Measurements from ENCODE around the gene CDC40.
A peak's percentile ranks its signal among the peaks of the same experiment; 100 is the strongest.
"Not testable (repeated sequence)": the region's sequence is repeated elsewhere in the genome, so short reads cannot be mapped to it uniquely, and the experiment has no call there.

CDC40 gene

DNA sequence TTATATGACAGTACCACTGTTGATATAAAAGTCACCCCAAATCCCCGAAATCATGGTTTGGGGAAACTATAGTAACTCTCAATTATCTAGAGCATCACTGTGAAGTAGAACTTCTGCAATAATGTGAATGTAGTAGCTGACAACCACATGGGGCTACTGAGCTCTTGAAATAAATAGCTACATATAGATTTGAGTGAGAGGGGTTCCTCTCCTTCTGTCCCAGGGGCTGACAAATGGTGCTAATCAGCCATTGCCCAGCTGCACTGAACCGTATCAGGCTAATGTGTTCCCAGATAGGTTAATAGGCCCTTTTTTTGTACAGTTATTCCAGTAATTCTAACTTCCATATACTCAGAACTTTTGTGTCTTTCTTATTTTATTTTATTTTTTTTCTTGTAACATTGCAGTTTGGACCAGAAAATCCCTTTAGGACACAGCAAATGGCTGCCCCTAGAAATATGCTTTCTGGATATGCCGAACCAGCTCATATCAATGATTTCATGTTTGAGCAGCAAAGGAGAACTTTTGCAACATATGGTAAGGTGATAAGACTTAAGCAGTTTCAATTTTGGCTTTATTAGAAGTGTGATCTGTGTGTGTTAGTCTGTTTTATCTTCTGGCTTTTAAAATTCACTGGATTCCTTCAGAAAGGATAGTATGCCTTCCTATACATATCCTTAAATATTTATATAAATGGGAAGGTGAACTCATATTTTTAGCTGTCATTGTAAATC lies 21.1 kb downstream of the CDC40 start:
- peak; percentile 71 for DNase-seq

GRCh38 chr6:110207652-110208051 lies 27.4 kb downstream of the CDC40 start:
- DNase-seq: no peak

DNA sequence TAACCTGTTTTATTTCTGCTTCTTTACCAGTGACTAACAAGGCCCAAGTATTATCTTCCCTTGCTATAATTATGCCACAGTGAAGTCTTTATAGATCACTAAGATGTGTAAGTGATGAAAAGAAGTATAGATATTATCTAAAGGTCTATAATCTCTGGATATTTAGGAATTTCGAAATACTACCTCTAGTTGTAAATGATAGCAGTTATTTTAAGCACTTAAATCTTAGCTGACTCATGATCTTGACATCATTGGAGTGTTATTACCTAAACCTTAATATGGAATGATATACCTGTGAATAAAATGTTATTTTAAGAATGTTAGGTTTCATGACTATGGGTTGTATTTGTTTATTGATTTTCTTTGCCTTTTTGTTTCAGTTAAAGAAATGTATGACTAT lies 31.5 kb downstream of the CDC40 start:
- DNase-seq: no peak

DNA sequence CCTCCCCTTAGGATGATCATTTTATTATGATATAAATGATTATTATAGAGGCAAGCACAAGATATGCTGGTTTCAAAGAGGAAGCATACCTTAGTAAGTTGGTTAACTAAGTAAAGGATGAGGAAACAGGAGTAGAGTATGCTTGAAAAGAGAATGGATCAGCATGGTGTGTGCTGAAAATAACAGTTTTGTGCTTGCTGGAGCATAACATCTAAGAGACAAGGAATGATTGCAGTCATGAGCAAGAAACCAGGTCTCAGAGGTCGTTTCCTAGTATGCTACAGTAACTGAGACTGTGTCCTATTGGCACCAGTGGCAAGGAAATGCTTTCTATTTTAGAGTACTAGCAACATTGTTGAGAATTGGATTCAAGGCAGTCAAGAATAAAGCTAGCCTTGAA lies 34.1 kb downstream of the CDC40 start:
- DNase-seq: no peak

- no peak for DNase-seq
Observed at GRCh38 chr6:110216140-110216539, 35.9 kb downstream of the CDC40 start.

DNA sequence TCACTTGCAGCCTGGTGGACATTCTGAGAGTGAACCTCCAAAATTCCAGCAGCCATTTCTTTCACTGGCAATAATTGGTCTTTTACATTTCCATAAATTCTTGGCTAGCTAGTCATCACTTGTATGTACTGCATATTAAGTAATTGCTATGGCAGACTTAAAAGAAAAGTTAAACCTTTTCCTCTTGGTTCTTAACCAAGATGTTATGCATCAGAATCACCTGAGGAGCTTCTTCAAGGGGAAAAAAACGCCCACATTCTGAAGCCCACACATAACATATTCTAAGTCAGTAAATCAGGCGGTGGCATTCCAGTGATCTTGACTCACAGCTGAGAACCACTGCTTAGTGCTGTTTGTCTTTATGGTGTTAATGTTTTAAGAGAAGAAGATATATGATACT lies 37.0 kb downstream of the CDC40 start:
- no peak for DNase-seq

DNA sequence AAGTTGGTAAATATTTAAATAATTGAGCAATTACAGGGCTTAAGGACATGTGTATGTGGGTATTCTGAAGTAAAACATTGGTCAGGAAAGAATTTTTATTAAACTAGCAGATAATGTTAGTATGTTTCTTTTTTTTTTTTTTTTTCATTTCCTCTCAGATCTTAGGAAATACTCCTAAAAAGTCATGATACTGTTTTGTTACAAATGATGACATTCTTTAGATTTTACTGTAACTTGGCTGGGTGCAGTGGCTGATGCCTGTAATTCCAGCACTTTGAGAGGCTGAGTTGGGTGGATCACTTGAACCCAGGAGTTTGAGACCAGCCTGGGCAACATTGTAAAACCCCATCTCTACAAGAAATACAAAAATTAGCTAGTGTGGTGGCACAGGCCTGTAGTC lies 41.5 kb downstream of the CDC40 start:
- no peak for DNase-seq

DNA sequence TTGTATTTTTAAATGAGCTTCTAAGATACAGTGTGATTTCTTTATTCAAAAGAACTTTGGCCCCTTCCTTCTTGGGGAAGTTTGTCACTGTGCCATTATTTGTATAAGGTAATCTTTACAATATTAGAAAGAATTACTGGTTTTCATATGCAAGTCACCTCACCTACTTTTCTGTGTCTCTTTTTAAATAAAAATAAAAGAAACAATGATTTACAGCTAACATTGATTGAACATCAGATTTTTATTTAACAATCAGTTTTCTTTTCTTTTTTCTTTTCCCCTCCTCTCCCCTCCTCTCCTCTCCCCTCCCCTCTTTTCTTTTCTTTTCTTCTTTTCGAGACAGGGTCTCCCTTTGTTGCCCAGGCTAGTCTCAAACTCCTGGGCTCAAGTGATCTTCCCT lies 46.0 kb downstream of the CDC40 start:
- no peak for DNase-seq

- no peak for DNase-seq
Observed at GRCh38 chr6:110232450-110232849, 52.2 kb downstream of the CDC40 start.

DNA sequence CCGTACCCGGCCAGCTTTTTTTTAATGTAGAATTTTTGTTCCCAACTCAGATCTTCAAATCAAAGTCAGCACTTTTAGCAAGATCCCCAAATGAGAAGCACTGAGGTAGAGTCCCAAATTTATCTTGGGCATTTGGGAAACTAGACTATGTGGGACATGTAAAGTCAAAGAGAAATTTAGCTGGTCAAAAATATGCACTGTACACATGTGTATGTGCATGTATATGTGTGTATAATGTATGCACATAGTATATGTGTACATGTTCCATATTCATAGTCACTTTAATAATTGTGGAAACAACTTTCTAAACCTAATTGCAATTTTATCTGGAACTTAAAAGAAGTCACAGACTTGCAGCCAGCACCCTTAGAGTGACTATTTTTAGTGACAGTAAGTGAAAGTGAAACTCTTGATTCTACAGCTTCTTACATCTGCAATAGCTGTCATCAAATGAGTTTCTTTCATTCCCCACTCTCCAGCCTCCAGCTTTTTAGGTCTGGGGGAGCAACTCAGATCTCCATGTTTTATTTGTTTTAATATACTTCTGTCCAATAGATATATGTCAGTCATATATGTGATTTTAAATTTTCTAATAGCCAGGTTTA lies 53.6 kb downstream of the CDC40 start:
- DNase-seq: peak; percentile 30

DNA sequence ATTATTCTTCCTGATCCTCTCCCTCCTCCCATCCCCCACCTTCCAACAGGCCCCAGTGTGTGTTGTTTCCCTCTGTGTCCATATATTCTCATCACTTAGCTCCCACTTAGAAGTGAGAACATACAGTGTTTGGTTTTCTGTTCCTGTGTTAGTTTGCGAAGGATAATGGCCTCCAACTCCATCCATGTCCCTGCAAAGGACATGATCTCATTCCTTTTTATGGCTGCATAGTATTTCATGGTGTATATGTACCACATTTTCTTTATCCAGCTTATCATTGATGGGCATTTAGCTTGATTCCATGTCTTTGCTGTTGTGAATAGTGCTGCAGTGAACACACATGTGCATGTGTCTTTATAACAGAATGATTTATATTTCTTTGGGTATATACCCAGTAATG lies 55.8 kb downstream of the CDC40 start:
- not testable (repeated sequence) for DNase-seq

DNA sequence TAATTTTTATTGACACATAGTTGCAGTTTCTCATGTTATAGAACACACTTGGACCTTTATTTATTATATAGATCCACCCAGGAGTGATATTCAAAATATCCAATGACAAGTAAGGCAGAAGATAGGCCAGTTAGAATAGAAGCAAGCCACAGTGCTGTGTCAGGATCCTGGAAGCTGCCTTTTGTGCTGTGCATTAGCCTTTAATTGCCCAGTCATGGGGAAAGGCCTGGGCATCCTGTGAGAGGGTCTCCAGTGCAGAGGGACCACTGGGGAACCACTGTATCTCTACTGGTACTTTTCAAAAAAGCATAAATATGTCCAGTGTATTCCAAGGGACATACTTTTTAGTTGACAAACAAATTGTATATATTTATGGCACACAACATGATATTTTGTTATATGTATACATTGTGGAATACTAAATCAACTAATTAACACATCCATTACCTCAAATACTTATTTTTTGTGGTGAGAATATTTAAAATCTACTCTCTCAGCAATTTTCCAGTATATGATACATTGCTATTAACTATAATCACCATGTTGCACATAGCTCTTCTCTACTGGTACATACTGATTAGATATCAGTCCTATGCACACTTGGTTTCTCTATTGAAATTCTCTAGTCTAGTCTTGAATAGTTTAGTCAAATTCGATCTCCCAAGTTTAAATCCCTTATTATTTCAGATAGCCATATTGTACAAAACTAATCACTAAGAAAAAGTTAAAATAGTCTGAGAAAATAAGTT lies 59.5 kb downstream of the CDC40 start:
- peak; percentile 78 for DNase-seq

GRCh38 chr6:110244621-110245020 lies 64.4 kb downstream of the CDC40 start:
- DNase-seq: not testable (repeated sequence)

DNA sequence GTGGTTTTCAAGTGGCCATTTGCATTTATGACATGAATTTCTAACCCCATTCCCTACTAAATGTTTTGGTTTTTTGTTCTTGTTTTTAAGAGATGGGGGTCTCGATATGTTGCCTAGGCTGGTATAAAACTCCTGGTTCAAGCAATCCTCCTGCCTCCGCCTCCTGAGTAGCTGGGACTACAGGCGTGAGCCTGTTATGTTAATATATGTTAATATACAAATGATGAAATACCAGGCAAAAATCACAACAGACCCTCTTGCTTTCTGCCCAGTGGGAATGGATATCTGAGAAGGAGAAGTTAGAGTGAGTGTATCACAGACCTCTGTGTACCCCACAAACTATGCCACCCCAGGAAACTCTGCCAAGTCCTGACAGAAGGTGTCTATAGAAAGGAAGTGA lies 66.2 kb downstream of the CDC40 start:
- DNase-seq: no peak

DNA sequence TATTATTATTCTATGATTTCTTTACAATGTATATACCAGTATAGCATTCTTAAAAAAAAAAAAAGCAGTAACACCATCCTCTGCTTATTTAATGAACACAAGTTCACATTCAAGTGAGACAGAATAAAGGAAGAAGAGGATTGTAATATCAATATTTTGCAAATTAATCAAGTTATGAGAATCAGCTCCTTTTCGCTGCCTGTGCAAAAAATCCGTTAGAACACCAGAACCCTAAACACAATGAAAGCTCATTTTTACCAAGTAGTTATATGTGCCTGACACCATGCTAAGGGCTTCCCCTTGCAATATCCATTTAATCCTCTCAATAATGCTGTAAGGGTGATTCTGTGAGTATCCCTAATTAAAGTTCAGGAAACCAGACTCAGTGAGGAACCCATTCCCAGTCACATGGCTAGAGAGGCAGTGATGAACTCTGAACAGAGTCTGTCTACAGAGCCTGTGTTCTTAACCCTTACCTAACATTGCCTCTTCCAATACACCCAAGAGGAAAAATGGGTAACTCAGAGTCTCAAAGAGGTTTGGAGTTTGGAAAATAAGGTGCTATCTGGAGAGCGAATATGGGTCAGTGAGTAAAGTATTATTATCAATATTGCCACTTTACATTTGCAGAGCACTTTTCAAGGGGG lies 66.8 kb downstream of the CDC40 start:
- no peak for DNase-seq

DNA sequence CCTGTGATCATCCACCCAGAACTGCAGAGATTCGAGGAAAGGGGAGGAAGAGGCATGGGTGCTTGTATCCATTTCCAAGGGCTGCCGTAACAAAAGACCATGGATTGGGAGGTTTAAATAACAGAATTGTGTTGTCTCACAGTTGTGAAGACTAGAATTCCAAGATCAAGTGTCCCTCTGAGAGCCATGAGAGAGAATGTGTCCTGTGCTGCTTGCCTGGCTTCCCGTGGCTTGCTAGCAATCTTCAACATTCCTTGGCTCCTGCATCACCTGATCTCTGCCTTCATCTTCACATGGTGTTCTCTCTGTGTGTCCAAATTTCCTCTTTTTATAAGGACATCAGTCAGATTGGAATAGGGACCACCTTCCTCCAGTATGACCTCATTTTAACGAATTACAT lies 69.8 kb downstream of the CDC40 start:
- no peak for DNase-seq

- DNase-seq: no peak
Observed at GRCh38 chr6:110250838-110251237, 70.6 kb downstream of the CDC40 start.

DNA sequence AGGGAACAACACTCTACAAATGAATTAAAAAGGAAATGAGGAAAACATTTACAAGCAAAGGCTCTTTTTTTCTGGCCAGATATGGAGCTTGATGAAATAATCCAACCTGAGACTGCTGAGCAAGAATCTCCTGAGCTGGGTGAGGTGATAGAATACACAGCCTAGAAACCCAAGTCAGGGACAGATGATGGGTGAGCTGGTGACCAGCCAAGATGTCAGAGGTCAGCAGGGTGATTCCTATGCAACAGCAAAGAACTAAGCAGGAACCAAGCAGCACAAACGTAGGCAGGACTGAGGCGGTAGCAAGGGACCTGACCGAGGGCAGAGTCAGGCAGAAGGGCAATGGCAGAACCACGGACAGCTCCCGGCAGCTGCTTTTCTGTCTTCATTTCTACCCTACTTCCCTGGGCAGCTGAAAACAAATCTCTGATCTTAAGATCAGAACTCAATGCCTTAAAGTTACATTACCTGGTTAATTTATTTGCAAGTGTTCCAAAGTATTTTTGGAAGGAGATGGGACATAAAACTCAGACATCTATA lies 75.1 kb downstream of the CDC40 start:
- peak; percentile 65 for DNase-seq

GRCh38 chr6:110256366-110256765 lies 76.1 kb downstream of the CDC40 start:
- DNase-seq: no peak

DNA sequence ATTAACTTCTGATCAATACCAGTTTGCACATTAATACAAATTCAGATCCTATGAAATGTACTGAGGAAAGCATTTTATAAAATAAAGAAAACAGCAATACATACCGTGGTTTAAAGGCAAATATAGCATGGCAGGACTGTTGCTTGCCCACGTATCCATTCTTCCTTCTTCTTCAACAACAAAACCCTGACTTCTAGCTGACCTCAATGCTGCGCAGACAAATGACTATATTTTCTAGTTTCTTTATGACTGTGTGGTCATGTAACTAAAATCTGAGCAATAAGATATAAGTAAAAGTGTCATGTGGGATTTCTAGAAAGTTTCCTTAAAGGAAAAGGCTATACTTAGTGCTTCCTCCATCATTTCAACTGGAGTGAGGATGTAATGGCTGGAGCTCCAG lies 85.0 kb downstream of the CDC40 start:
- DNase-seq: no peak

GRCh38 chr6:110266996-110267395 lies 86.8 kb downstream of the CDC40 start:
- DNase-seq: no peak

DNA sequence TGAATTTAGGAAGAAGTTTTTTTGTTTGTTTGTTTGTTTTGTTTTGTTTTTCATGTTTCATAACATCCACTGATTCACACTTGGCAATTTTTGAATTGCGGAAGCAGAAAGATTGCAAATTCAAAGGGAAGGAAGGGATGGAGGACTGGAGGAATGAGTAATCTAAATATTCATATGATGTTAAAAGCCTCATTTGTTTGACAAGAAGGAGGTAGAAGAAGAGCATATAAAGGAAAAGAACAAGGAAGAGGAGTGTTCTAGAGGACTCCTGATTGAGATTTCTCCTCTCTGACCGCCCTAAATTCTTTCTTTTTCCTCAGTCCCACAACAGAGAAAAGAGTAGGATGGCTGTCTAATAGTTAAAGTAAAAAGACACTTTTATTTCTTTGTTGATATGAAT lies 89.4 kb downstream of the CDC40 start:
- no peak for DNase-seq

DNA sequence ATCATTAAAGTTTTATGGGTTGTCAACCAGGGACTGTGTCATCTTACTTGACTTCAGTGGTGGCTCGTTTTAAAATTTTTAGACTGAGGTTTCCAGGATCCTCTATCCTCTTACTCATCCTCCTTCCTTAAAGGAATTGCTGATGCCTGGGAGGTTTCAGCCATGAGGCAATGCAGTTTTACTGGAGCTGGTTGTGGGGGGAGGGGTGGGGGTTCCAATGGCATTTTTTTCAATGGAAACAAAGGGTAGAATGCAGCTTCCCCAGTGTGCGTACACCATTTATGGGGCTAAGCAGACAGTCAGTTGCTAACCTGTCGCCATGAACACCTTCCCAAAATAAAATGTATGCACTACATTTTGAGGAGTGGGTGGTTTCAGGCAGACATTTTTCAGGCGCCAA lies 89.9 kb downstream of the CDC40 start:
- DNase-seq: no peak

DNA sequence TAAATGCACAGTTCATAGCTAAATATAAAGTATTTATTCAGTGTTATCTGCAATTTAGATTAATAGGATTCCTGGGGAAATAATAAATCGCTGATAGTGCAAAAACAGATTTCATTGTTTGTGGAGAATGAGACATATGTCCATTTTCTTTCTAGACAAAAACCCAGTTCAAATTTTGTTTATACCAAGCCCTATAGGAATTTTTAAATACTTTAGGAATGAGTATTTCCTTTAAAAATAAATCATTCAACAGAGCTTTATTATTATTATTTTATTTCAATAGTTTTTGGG lies 91.5 kb downstream of the CDC40 start:
- no peak for DNase-seq
